ENCODE data around the gene WDR83.

WDR83 gene

DNA sequence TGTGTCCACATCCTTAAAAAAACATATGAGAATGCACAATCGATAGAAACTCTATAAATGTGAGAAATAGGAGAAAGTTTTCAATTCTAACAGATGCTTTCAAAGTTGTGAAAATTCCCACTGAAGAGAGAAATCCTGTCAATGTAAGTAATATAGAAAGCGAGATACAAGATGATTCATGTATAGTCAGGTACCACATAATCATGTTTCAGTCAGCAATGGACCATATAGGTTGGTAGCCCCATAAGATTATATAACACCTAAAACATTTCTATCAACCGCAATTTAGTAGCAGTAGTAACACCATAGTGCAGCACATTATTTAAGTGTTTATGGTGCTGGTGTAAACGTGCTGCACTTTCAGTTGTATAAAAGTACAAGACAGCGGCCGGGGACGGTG is 37.4 kb upstream of the WDR83 start:
- TF ChIP-seq TAF1 (IDR thresholded peaks at IDR 0.05; ENCODE audit: borderline replicate concordance, insufficient read depth, low read length) = no peak
- TF ChIP-seq FOXP2 (optimal IDR thresholded peaks at IDR 0.05; ENCODE audit: borderline replicate concordance, extremely low read depth, extremely low read length, insufficient read depth) = no peak
- TF ChIP-seq POLR2AphosphoS5 (IDR thresholded peaks at IDR 0.05; ENCODE audit: low read depth, low read length) = no peak
- no peak for TF ChIP-seq SIN3A (IDR thresholded peaks at IDR 0.05; ENCODE audit: borderline replicate concordance, insufficient read depth, low read length)
- TF ChIP-seq, protein P1, sequence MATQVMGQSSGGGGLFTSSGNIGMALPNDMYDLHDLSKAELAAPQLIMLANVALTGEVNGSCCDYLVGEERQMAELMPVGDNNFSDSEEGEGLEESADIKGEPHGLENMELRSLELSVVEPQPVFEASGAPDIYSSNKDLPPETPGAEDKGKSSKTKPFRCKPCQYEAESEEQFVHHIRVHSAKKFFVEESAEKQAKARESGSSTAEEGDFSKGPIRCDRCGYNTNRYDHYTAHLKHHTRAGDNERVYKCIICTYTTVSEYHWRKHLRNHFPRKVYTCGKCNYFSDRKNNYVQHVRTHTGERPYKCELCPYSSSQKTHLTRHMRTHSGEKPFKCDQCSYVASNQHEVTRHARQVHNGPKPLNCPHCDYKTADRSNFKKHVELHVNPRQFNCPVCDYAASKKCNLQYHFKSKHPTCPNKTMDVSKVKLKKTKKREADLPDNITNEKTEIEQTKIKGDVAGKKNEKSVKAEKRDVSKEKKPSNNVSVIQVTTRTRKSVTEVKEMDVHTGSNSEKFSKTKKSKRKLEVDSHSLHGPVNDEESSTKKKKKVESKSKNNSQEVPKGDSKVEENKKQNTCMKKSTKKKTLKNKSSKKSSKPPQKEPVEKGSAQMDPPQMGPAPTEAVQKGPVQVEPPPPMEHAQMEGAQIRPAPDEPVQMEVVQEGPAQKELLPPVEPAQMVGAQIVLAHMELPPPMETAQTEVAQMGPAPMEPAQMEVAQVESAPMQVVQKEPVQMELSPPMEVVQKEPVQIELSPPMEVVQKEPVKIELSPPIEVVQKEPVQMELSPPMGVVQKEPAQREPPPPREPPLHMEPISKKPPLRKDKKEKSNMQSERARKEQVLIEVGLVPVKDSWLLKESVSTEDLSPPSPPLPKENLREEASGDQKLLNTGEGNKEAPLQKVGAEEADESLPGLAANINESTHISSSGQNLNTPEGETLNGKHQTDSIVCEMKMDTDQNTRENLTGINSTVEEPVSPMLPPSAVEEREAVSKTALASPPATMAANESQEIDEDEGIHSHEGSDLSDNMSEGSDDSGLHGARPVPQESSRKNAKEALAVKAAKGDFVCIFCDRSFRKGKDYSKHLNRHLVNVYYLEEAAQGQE (IDR thresholded peaks at IDR 0.05; ENCODE audit: insufficient read depth in 1 of 2, low read depth in 2 of 2, low read length in 2 of 2) = no peak

DNA sequence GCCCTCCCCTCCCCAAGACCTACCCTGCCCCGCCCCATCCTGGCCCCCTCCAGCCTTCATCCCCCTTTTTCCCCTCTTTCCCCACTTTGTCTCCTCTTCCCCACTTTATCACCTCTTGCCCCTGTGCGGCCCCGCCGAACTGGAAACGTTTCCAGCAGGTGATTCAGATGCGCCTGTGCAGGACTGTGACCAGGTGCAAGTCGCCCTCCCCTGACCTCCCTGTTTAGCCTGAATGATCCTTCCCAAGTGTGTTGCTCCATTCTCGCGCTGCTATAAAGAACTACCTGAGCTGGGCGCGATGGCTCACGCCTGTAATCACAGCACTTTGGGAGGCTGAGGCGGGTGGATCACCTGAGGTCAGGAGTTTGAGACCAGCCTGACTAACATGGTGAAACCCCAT is 30.0 kb upstream of the WDR83 start:
- TF ChIP-seq SIN3A (IDR thresholded peaks at IDR 0.05; ENCODE audit: borderline replicate concordance, insufficient read depth, low read length) (no peak), POLR2AphosphoS5 (IDR thresholded peaks at IDR 0.05; ENCODE audit: low read depth, low read length) (no peak), FOXP2 (optimal IDR thresholded peaks at IDR 0.05; ENCODE audit: borderline replicate concordance, extremely low read depth, extremely low read length, insufficient read depth) (no peak), TAF1 (IDR thresholded peaks at IDR 0.05; ENCODE audit: borderline replicate concordance, insufficient read depth, low read length) (no peak)
- TF ChIP-seq, protein P1 (IDR thresholded peaks at IDR 0.05; ENCODE audit: insufficient read depth in 1 of 2, low read depth in 2 of 2, low read length in 2 of 2) = no peak

DNA sequence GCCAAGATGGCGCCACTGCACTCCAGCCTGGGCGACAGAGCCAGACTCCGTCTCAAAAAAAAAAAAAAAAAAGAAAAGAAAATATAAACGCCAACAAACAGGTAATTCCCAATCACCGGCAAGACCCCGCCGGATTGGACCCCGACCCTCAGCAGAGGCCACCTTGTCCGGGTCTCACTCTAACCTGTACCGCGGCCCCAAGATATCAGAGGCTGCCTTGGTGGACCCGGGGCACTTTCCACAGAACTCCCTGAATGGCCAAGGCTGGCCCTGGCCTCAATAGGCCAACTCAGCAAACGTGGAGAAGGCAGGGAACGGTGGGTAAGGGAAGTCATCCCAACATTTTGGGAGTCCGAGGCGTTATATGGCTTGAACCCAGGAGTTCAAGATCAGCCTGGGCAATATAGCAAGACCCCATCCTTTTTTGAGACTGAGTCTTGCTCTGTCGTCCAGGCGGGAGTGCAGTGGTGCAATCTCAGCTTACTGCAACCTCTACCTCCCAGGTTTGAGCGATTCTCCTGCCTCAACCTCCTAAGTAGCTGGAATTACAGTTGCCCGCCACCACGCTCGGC is 27.9 kb upstream of the WDR83 start:
- TF ChIP-seq SIN3A (IDR thresholded peaks at IDR 0.05; ENCODE audit: borderline replicate concordance, insufficient read depth, low read length) (no peak), FOXP2 (optimal IDR thresholded peaks at IDR 0.05; ENCODE audit: borderline replicate concordance, extremely low read depth, extremely low read length, insufficient read depth) (no peak), POLR2AphosphoS5 (IDR thresholded peaks at IDR 0.05; ENCODE audit: low read depth, low read length) (no peak), TAF1 (IDR thresholded peaks at IDR 0.05; ENCODE audit: borderline replicate concordance, insufficient read depth, low read length) (no peak)
- TF ChIP-seq, protein P1 (IDR thresholded peaks at IDR 0.05; ENCODE audit: insufficient read depth in 1 of 2, low read depth in 2 of 2, low read length in 2 of 2) = no peak

DNA sequence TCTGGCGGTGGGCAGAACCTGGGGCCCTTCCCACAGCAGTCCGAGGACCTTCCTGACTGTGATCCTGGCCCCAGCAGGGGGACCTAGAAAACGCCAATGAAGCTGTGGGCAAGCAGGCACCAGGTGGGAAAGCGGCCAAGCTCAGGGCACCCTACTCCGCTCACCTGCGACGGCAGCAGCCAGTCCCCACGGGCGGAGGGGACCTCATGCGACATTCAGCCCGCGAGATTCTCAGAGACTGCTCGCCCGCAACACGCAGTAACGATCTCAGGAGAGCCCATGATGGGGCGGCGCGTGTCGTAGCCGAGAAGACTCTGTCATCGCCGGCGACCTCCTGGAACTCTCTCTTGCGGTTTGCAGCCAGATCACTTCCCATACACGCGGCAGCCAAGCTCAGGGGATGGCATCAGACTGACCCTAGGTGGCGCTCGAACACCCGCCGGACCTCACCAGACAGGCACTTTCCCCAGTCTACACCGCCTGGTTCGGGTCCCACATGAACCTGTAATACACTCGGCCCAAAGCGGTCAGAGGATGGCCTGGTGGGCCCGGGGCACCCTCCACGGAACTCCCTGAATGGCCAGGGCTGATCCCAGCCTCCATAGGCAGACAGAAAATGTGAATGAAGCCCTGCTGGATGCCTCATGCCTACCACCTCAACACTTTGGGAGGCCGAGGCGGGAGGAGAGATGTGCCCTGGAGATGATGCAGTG is 26.6 kb upstream of the WDR83 start:
- no peak for TF ChIP-seq TAF1 (IDR thresholded peaks at IDR 0.05; ENCODE audit: borderline replicate concordance, insufficient read depth, low read length)
- TF ChIP-seq POLR2AphosphoS5 (IDR thresholded peaks at IDR 0.05; ENCODE audit: low read depth, low read length) = no peak
- TF ChIP-seq FOXP2 (optimal IDR thresholded peaks at IDR 0.05; ENCODE audit: borderline replicate concordance, extremely low read depth, extremely low read length, insufficient read depth) = no peak
- TF ChIP-seq, protein P1 (IDR thresholded peaks at IDR 0.05; ENCODE audit: insufficient read depth in 1 of 2, low read depth in 2 of 2, low read length in 2 of 2) = no peak
- TF ChIP-seq SIN3A (IDR thresholded peaks at IDR 0.05; ENCODE audit: borderline replicate concordance, insufficient read depth, low read length) = no peak
